ENCODE results near the gene SYNGR3. TPM values are rescaled to one million over a fixed set of nuclear protein-coding genes. Genes with fewer than 3 reads are reported as not detected.

Gene SYNGR3
- total and polyA plus RNA-seq, 2 of the 13 experiments (the other 11 are each of a cell fraction or from before 2014, with no cell fraction given), result 0.97 to 5.7 TPM

- 0 out of 2 replicates have a peak, but pooled peaks have one; percentile 52 for TF ChIP-seq ZBTB2 (CRISPR knock-in tag; IDR thresholded peaks at IDR 0.05; ENCODE audit: low read depth)
- TF ChIP-seq SMYD3 (CRISPR knock-in tag; IDR thresholded peaks at IDR 0.05), result no peak
- TF ChIP-seq ZNF280D (CRISPR knock-in tag; IDR thresholded peaks at IDR 0.05), result no peak
- no peak for TF ChIP-seq GLI4 (CRISPR knock-in tag; IDR thresholded peaks at IDR 0.05; ENCODE audit: borderline replicate concordance)
- TF ChIP-seq ZNF563 (CRISPR knock-in tag; IDR thresholded peaks at IDR 0.05), result peak; percentile 54
- peak; percentile 49; the same call in 1 of the 2 replicates for TF ChIP-seq ZSCAN5A (CRISPR knock-in tag; IDR thresholded peaks at IDR 0.05; ENCODE audit: borderline replicate concordance)
- TF ChIP-seq SALL2 (CRISPR knock-in tag; IDR thresholded peaks at IDR 0.05), result peak; percentile 90
- TF ChIP-seq, protein P1, sequence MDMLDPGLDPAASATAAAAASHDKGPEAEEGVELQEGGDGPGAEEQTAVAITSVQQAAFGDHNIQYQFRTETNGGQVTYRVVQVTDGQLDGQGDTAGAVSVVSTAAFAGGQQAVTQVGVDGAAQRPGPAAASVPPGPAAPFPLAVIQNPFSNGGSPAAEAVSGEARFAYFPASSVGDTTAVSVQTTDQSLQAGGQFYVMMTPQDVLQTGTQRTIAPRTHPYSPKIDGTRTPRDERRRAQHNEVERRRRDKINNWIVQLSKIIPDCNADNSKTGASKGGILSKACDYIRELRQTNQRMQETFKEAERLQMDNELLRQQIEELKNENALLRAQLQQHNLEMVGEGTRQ (IDR thresholded peaks at IDR 0.05; ENCODE audit: low read depth, low read length), result no peak
- TF ChIP-seq, protein P1 (CRISPR knock-in tag; IDR thresholded peaks at IDR 0.05; ENCODE audit: borderline replicate concordance), result no peak
- no peak for TF ChIP-seq SIX4 (CRISPR knock-in tag; IDR thresholded peaks at IDR 0.05)
- peak; percentile 73; the same call in 1 of the 2 replicates for TF ChIP-seq THAP9 (CRISPR knock-in tag; IDR thresholded peaks at IDR 0.05; ENCODE audit: borderline replicate concordance)
- TF ChIP-seq, protein P2, sequence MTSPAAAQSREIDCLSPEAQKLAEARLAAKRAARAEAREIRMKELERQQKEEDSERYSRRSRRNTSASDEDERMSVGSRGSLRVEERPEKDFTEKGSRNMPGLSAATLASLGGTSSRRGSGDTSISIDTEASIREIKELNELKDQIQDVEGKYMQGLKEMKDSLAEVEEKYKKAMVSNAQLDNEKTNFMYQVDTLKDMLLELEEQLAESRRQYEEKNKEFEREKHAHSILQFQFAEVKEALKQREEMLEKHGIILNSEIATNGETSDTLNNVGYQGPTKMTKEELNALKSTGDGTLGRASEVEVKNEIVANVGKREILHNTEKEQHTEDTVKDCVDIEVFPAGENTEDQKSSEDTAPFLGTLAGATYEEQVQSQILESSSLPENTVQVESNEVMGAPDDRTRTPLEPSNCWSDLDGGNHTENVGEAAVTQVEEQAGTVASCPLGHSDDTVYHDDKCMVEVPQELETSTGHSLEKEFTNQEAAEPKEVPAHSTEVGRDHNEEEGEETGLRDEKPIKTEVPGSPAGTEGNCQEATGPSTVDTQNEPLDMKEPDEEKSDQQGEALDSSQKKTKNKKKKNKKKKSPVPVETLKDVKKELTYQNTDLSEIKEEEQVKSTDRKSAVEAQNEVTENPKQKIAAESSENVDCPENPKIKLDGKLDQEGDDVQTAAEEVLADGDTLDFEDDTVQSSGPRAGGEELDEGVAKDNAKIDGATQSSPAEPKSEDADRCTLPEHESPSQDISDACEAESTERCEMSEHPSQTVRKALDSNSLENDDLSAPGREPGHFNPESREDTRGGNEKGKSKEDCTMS (CRISPR knock-in tag; conservative IDR thresholded peaks at IDR 0.05), result no peak
- TF ChIP-seq FOXO1 (CRISPR knock-in tag; IDR thresholded peaks at IDR 0.05), result 0 out of 2 replicates have a peak, but pooled peaks have one; percentile 11
Measured at GRCh38 chr16:1983544-1984346, 6.0 kb upstream of the SYNGR3 start, which contains the start of gene GFER (continued).

All from HepG2 (cell line).